GM23338 (cell line): ENCODE data around the gene TSPEAR.

Experiments used
- CREB1 ChIP-seq: fragments of 250-450 bp; sonication (Bioruptor Pico); IDR thresholded peaks from 2 replicates; pipeline ENCODE4 v1.5.0; 2020; ENCODE audit warnings: low read depth, mild to moderate bottlenecking, moderate library complexity
- CTCF ChIP-seq, 2 experiments: fragments of 200-600 bp in 1 of 2; sonication (generic) in 1 of 2; conservative IDR thresholded peaks; 2 replicates each; pipeline versions ENCODE4 v1.5.1 to v1.6.1; 2016 to 2017; ENCODE audit warnings: antibody characterized with exemption in 2 of 2, low read depth in 2 of 2, mild to moderate bottlenecking in 2 of 2, moderate library complexity in 1 of 2
- ETS1 ChIP-seq: IDR thresholded peaks from 2 replicates; pipeline ENCODE4 v1.6.1; 2016; ENCODE audit warnings: antibody characterized with exemption
- EZH2 ChIP-seq: fragments of 200-600 bp; sonication (generic); IDR thresholded peaks from one replicate; pipeline ENCODE4 v1.8.0; 2017; ENCODE audit warnings: antibody characterized with exemption, mild to moderate bottlenecking, low read depth; ENCODE audit not compliant: unreplicated experiment
- EZH2phosphoT487 ChIP-seq: fragments of 200-600 bp; sonication (generic); IDR thresholded peaks from one replicate; pipeline ENCODE4 v1.8.1; 2018; ENCODE audit warnings: antibody characterized with exemption; ENCODE audit not compliant: unreplicated experiment
- JUNB ChIP-seq: IDR thresholded peaks from one replicate; pipeline ENCODE4 v1.6.1; 2016; ENCODE audit warnings: antibody characterized with exemption; ENCODE audit not compliant: unreplicated experiment
- NANOG ChIP-seq: IDR thresholded peaks from 2 replicates; pipeline ENCODE4 v1.6.1; 2016; ENCODE audit warnings: antibody characterized with exemption, borderline replicate concordance
- POLR2AphosphoS5 ChIP-seq: IDR thresholded peaks from 2 replicates; pipeline ENCODE4 v1.6.1; 2016; ENCODE audit warnings: antibody characterized with exemption, low read depth
- REST ChIP-seq: IDR thresholded peaks from one replicate; pipeline ENCODE4 v1.6.1; 2018; ENCODE audit warnings: antibody characterized with exemption; ENCODE audit not compliant: unreplicated experiment
- STAT1 ChIP-seq: IDR thresholded peaks from one replicate; pipeline ENCODE4 v1.6.1; 2016; ENCODE audit warnings: antibody characterized with exemption; ENCODE audit not compliant: unreplicated experiment
- ZNF114 ChIP-seq: fragments of 250-450 bp; sonication (Bioruptor Pico); IDR thresholded peaks from 2 replicates; pipeline ENCODE4 v1.5.0; 2020; ENCODE audit warnings: mild to moderate bottlenecking, moderate library complexity
- ZNF331 ChIP-seq: fragments of 250-450 bp; sonication (Bioruptor Pico); IDR thresholded peaks from 2 replicates; pipeline ENCODE4 v1.5.0; 2020; ENCODE audit warnings: low read depth, mild to moderate bottlenecking, moderate library complexity
- ZNF462 ChIP-seq: fragments of 250-450 bp; sonication (Bioruptor Pico); IDR thresholded peaks from 2 replicates; pipeline ENCODE4 v1.5.0; 2020; ENCODE audit warnings: mild to moderate bottlenecking, moderate library complexity

GRCh38 chr21:44748621-44749020, 37.2 kb upstream of the TSPEAR start:
- TF ChIP-seq REST (no peak), CTCF (conservative IDR thresholded peaks at IDR 0.05; ENCODE audit: low read depth in 2 of 2) (no peak), POLR2AphosphoS5 (no peak), EZH2 (no peak), CREB1 (CRISPR knock-in tag) (no peak), EZH2phosphoT487 (no peak), ZNF114 (CRISPR knock-in tag) (no peak), STAT1 (no peak), ETS1 (no peak), ZNF462 (CRISPR knock-in tag) (no peak), ZNF331 (no peak), JUNB (no peak), NANOG (no peak)
